Ectodermal cell (in vitro differentiated cells): ENCODE measurements around the gene NPFFR1.

Experiments
- H3K27ac ChIP-seq: 2 replicates; pipeline ENCODE4 v1.7.0; 2013; ENCODE audit warnings: mild to moderate bottlenecking, low read depth, low read length; ENCODE audit not compliant: insufficient read depth, poor library complexity, severe bottlenecking
- H3K27me3 ChIP-seq: 2 replicates; pipeline ENCODE4 v1.7.0; 2013; ENCODE audit warnings: mild to moderate bottlenecking, low read length; ENCODE audit not compliant: insufficient read depth, control insufficient read depth, poor library complexity, severe bottlenecking
- H3K36me3 ChIP-seq: one replicate; pipeline ENCODE4 v1.7.0; 2013; ENCODE audit warnings: low read length; ENCODE audit not compliant: control insufficient read depth, insufficient read depth
- H3K4me1 ChIP-seq: one replicate; pipeline ENCODE4 v1.7.0; 2013; ENCODE audit warnings: low read length; ENCODE audit not compliant: control insufficient read depth, insufficient read depth
- H3K4me3 ChIP-seq: 2 replicates; pipeline ENCODE4 v1.7.0; 2013; ENCODE audit warnings: low read depth, low read length, control low read depth; ENCODE audit not compliant: insufficient read depth
- H3K9me3 ChIP-seq: 2 replicates; pipeline ENCODE4 v1.7.0; 2013; ENCODE audit warnings: mild to moderate bottlenecking, low read length, moderate library complexity; ENCODE audit not compliant: control insufficient read depth
- WGBS, 2 experiments: methylation state at CpG; one replicate each; pipeline ENCODE4 v1.1.7; 2013; ENCODE audit warnings: missing lambda C conversion rate in 2 of 2; 5-methylcytosine and 5-hydroxymethylcytosine counted together

NPFFR1 gene

GRCh38 chr10:70300908-70301597 is 17.2 kb upstream of the NPFFR1 start:
- Histone ChIP-seq H3K27ac (no peak overlapping the region), H3K4me3 (no peak overlapping the region), H3K4me1 (no peaks in the 10 kb centered on the region), H3K27me3 (no peaks in the 10 kb centered on the region), H3K36me3 (no peaks in the 10 kb centered on the region), H3K9me3 (no peaks in the 10 kb centered on the region)
- 94 to 96% methylated on average over 19 of the region's 19 CpGs for WGBS, 2 experiments

GRCh38 chr10:70300461-70300860 is 16.7 kb upstream of the NPFFR1 start:
- Histone ChIP-seq H3K9me3 (no peaks in the 10 kb centered on the region), H3K4me3 (no peak overlapping the region), H3K4me1 (no peaks in the 10 kb centered on the region), H3K36me3 (no peaks in the 10 kb centered on the region), H3K27me3 (no peaks in the 10 kb centered on the region), H3K27ac (no peak overlapping the region)
- 94 to 96% methylated on average over 6 of the region's 6 CpGs for WGBS, 2 experiments

- H3K36me3 ChIP-seq: no peaks in the 10 kb centered on the region
- H3K9me3 ChIP-seq: no peaks in the 10 kb centered on the region
- no peaks in the 10 kb centered on the region for H3K4me1 ChIP-seq
- 95 to 96% methylated on average over 7 of the region's 7 CpGs for WGBS, 2 experiments
- no peak overlapping the region for H3K27ac ChIP-seq
- H3K4me3 ChIP-seq: no peak overlapping the region
- no peaks in the 10 kb centered on the region for H3K27me3 ChIP-seq
Measured at GRCh38 chr10:70299876-70300275, 16.1 kb upstream of the NPFFR1 start.

- Histone ChIP-seq H3K27me3 (no peaks in the 10 kb centered on the region), H3K27ac (no peak overlapping the region), H3K4me3 (no peak overlapping the region), H3K9me3 (no peaks in the 10 kb centered on the region), H3K4me1 (no peaks in the 10 kb centered on the region), H3K36me3 (no peaks in the 10 kb centered on the region)
- 82 to 88% methylated on average over 5 of the region's 5 CpGs for WGBS, 2 experiments
Measured at GRCh38 chr10:70298393-70298792, 14.6 kb upstream of the NPFFR1 start.

GRCh38 chr10:70297224-70297623 is 13.4 kb upstream of the NPFFR1 start:
- 67% methylated on average over 5 of the region's 5 CpGs for WGBS, 2 experiments
- Histone ChIP-seq H3K36me3 (no peaks in the 10 kb centered on the region), H3K4me1 (no peaks in the 10 kb centered on the region), H3K27ac (no peak overlapping the region), H3K9me3 (no peaks in the 10 kb centered on the region), H3K27me3 (no peaks in the 10 kb centered on the region), H3K4me3 (no peak overlapping the region)

GRCh38 chr10:70296406-70296899 is 12.6 kb upstream of the NPFFR1 start:
- Histone ChIP-seq H3K27ac (no peak overlapping the region), H3K4me3 (no peak overlapping the region), H3K9me3 (no peaks in the 10 kb centered on the region), H3K36me3 (no peaks in the 10 kb centered on the region), H3K27me3 (no peaks in the 10 kb centered on the region), H3K4me1 (no peaks in the 10 kb centered on the region)
- WGBS, 2 experiments: 88% methylated on average over 12 of the region's 12 CpGs

- H3K36me3 ChIP-seq: no peaks in the 10 kb centered on the region
- no peaks in the 10 kb centered on the region for H3K4me1 ChIP-seq
- H3K4me3 ChIP-seq: no peak overlapping the region
- no peaks in the 10 kb centered on the region for H3K27me3 ChIP-seq
- 93 to 94% methylated on average over 7 of the region's 7 CpGs for WGBS, 2 experiments
- H3K9me3 ChIP-seq: no peaks in the 10 kb centered on the region
- no peak overlapping the region for H3K27ac ChIP-seq
Measured at GRCh38 chr10:70295926-70296325, 12.1 kb upstream of the NPFFR1 start.

- H3K27ac ChIP-seq: no peak overlapping the region
- WGBS, 2 experiments: 93 to 97% methylated on average over 3 of the region's 3 CpGs
- H3K4me3 ChIP-seq: no peak overlapping the region
- no peaks in the 10 kb centered on the region for H3K4me1 ChIP-seq
- no peaks in the 10 kb centered on the region for H3K36me3 ChIP-seq
- H3K9me3 ChIP-seq: no peaks in the 10 kb centered on the region
- H3K27me3 ChIP-seq: no peaks in the 10 kb centered on the region
Measured at GRCh38 chr10:70295321-70295720, 11.5 kb upstream of the NPFFR1 start.

- no peaks in the 10 kb centered on the region for H3K4me1 ChIP-seq
- H3K27ac ChIP-seq: no peak overlapping the region
- H3K4me3 ChIP-seq: no peak overlapping the region
- H3K9me3 ChIP-seq: no peaks in the 10 kb centered on the region
- no peaks in the 10 kb centered on the region for H3K27me3 ChIP-seq
- no peaks in the 10 kb centered on the region for H3K36me3 ChIP-seq
- 76 to 85% methylated on average over 8 of the region's 8 CpGs for WGBS, 2 experiments
Measured at GRCh38 chr10:70293169-70293843, 9.5 kb upstream of the NPFFR1 start.

- Histone ChIP-seq H3K36me3 (no peaks in the 10 kb centered on the region), H3K27ac (no peak overlapping the region), H3K4me1 (no peaks in the 10 kb centered on the region), H3K9me3 (no peaks in the 10 kb centered on the region), H3K27me3 (no peaks in the 10 kb centered on the region), H3K4me3 (no peak overlapping the region)
- 91 to 94% methylated on average over 5 of the region's 5 CpGs for WGBS, 2 experiments
Measured at GRCh38 chr10:70292004-70292403, 8.2 kb upstream of the NPFFR1 start.
